GM23338 (cell line): ENCODE data around the gene HRH2.

ENCODE experiments used
- CTCF ChIP-seq, 2 experiments: fragments of 200-600 bp in 1 of 2; sonication (generic) in 1 of 2; conservative IDR thresholded peaks; 2 replicates each; pipeline versions ENCODE4 v1.5.1 to v1.6.1; 2016 to 2017; ENCODE audit warnings: antibody characterized with exemption in 2 of 2, low read depth in 2 of 2, mild to moderate bottlenecking in 2 of 2, moderate library complexity in 1 of 2
- ETS1 ChIP-seq: IDR thresholded peaks from 2 replicates; pipeline ENCODE4 v1.6.1; 2016; ENCODE audit warnings: antibody characterized with exemption
- EZH2 ChIP-seq: fragments of 200-600 bp; sonication (generic); IDR thresholded peaks from one replicate; pipeline ENCODE4 v1.8.0; 2017; ENCODE audit warnings: antibody characterized with exemption, mild to moderate bottlenecking, low read depth; ENCODE audit not compliant: unreplicated experiment
- EZH2phosphoT487 ChIP-seq: fragments of 200-600 bp; sonication (generic); IDR thresholded peaks from one replicate; pipeline ENCODE4 v1.8.1; 2018; ENCODE audit warnings: antibody characterized with exemption; ENCODE audit not compliant: unreplicated experiment
- NANOG ChIP-seq: IDR thresholded peaks from 2 replicates; pipeline ENCODE4 v1.6.1; 2016; ENCODE audit warnings: antibody characterized with exemption, borderline replicate concordance
- POLR2AphosphoS5 ChIP-seq: IDR thresholded peaks from 2 replicates; pipeline ENCODE4 v1.6.1; 2016; ENCODE audit warnings: antibody characterized with exemption, low read depth
- REST ChIP-seq: IDR thresholded peaks from one replicate; pipeline ENCODE4 v1.6.1; 2018; ENCODE audit warnings: antibody characterized with exemption; ENCODE audit not compliant: unreplicated experiment
- ZNF331 ChIP-seq: fragments of 250-450 bp; sonication (Bioruptor Pico); IDR thresholded peaks from 2 replicates; pipeline ENCODE4 v1.5.0; 2020; ENCODE audit warnings: low read depth, mild to moderate bottlenecking, moderate library complexity

GRCh38 chr5:175670372-175670771 lies 12.5 kb downstream of the HRH2 start:
- TF ChIP-seq EZH2phosphoT487: no peak
- TF ChIP-seq POLR2AphosphoS5: no peak
- no peak for TF ChIP-seq CTCF (conservative IDR thresholded peaks at IDR 0.05; ENCODE audit: low read depth in 2 of 2)
- no peak for TF ChIP-seq ETS1
- no peak for TF ChIP-seq REST
- no peak for TF ChIP-seq NANOG
- no peak for TF ChIP-seq EZH2
- no peak for TF ChIP-seq ZNF331 (CRISPR knock-in tag)
